ENCODE data around the gene ENTHD1. TPM values are rescaled to one million over a fixed set of nuclear protein-coding genes. Genes with fewer than 3 reads are reported as not detected.
"Not testable (repeated sequence)": the region's sequence is repeated elsewhere in the genome, so short reads cannot be mapped to it uniquely, and the experiment has no call there.

ENTHD1 gene
- total RNA-seq, 1 donor from 2014 or later, result not detected

GRCh38 chr22:39738746-39739145 is 154.8 kb downstream of the ENTHD1 start:
- no peak for DNase-seq (ENCODE audit: extremely low read depth, low read depth, low spot score)

DNA sequence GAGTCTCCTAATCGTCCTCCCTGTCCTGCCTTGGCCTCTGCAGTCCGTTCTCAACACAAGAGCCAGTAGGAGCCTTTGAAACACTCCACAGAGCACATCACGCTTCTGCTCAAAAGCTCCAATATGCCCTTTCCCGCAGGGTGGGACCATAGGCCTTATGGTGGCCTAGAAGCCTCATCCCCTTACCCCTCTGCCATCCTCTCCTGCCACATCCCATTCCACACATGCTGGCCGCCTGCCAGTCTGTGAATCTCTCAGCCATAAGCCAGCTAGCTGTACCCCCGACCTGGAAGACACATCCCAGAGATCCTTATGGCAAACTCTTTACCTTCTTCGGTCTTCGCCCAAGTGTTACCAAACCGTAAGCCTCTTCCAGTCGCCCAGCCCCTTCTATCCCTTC is 157.8 kb downstream of the ENTHD1 start:
- no peak for DNase-seq (ENCODE audit: extremely low read depth, low read depth, low spot score)

- DNase-seq (ENCODE audit: extremely low read depth, low read depth, low spot score), result no peak
These were observed 158.7 kb downstream of the ENTHD1 start for GRCh38 chr22:39734866-39735265.

DNA sequence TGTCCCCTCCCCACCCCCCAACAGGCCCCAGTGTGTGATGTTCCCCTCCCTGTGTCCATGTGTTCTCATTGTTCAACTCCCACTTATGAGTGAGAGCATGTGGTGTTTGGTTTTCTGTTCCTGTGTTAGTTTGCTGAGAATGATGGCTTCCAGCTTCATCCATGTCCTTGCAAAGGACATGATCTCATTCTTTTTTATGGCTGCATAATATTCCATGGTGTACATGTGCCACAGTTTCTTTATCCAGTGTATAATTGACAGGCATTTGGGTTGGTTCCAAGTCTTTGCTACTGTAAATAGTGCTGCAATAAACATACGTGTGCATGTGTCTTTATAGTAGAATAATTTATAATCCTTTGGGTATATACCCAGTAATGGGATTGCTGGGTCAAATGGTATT is 159.5 kb downstream of the ENTHD1 start:
- DNase-seq (ENCODE audit: extremely low read depth, low read depth, low spot score), result not testable (repeated sequence)

GRCh38 chr22:39733191-39733590 is 160.4 kb downstream of the ENTHD1 start:
- no peak for DNase-seq (ENCODE audit: extremely low read depth, low read depth, low spot score)

DNA sequence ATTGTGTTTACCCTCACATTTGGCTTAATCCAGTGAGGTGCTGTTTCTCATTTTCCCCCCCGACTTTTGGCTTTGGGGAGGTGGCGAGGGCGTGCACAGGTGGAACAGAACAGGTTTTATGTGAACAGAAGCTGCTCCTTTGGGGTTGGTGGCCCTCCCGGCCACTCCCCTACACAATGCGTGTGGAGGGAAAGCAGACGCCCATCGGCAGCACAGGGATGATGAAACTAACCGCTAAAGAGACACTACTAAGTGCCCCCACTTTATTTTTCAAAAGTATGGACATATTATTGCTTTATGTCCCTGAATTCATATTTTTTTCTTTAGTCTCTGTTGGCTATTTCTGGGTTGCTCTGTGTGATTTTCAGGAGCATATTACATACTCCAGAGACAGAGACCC is 160.9 kb downstream of the ENTHD1 start:
- no peak for DNase-seq (ENCODE audit: extremely low read depth, low read depth, low spot score)

- DNase-seq (ENCODE audit: extremely low read depth, low read depth, low spot score), result no peak
These were observed 161.5 kb downstream of the ENTHD1 start for GRCh38 chr22:39731881-39732555.

- DNase-seq (ENCODE audit: extremely low read depth, low read depth, low spot score), result no peak
These were observed 162.1 kb downstream of the ENTHD1 start for GRCh38 chr22:39731481-39731880.

DNA sequence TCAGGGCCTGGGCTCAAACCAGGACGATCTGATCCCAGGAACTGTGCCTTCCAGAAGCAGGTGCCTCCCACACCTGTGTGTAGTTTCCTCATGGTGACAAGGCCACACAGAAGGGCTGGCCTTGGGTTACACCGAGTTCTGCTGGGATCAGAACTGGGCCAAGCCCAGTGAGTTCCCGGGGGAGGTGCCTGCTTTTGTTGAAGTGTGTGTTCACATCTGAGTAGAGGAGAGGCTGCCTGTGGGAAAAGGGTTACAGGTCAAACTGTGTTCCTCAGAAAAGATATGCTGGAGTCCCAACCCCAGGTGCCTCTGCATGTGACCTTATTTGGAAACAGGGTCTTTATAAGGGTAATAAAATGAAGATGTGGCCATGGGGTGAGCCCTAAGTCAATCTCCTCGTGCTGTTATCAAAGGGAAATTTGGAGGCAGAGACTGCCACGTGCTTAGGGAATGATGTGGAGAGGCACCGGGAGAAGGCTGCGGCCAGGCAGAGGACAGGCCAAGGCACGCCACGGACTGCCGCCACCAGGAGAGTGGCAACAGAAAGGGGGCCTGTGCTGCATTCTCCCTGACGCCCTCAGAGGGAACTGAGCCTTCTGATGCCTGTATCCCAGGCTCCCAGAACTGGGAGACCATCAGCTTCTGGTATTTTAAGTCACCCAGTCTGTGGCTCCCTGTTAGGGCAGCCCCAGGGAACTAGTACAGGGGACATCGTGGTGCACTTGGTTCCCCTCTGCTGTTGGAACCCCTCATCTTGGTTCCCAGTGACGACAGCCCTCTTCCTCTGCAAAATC is 164.2 kb downstream of the ENTHD1 start:
- no peak for DNase-seq (ENCODE audit: extremely low read depth, low read depth, low spot score)

DNA sequence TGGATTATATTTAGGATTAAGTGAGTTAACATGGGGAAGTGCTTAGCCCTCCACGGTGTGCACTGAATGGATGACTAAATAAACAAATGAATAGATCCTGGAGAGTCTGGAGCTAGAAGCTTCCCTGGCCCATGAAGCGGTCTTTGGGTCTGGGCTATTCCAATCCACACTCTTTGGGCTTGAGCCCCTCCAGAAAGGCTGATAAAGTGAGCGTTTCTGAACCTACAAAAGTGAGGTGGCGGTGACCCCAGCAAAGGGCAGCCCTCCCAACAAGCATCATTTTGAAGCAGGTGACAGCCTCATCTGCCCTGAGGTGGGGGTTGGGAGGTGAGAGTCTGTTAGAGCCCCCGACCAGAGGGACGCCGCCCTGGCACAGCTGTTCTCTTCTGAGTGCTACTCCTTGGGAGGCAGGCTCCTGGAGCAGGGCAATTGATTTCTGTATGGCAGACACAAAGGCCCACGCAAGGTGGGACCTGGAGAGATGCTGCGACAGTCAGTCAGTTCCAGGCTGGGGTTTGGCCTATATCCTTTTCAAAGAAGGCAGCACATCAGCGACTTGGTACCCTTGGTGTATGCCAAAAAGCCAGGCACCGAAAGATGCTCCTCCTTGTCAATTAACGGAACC is 165.2 kb downstream of the ENTHD1 start:
- DNase-seq (ENCODE audit: extremely low read depth, low read depth, low spot score), result no peak

DNA sequence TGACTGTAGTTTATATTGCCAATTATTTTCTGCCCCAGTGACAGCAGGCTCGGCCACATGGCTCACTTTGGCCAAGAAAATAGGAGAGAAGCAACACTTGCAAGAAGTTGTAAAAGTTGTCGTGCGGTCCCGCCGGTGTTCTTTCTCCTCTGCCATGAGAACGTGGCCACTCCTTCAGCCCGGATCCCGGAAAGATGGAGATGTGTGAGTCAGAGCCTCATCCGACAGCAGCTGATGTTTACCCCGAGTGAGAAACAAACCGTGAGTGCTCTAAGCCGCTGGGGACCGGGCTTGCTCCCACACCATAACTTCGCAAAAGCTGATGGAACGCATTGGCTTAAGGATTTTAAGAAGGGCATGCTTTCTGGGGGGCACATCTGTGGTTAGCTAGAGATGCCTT is 166.0 kb downstream of the ENTHD1 start:
- DNase-seq (ENCODE audit: extremely low read depth, low read depth, low spot score), result no peak

DNA sequence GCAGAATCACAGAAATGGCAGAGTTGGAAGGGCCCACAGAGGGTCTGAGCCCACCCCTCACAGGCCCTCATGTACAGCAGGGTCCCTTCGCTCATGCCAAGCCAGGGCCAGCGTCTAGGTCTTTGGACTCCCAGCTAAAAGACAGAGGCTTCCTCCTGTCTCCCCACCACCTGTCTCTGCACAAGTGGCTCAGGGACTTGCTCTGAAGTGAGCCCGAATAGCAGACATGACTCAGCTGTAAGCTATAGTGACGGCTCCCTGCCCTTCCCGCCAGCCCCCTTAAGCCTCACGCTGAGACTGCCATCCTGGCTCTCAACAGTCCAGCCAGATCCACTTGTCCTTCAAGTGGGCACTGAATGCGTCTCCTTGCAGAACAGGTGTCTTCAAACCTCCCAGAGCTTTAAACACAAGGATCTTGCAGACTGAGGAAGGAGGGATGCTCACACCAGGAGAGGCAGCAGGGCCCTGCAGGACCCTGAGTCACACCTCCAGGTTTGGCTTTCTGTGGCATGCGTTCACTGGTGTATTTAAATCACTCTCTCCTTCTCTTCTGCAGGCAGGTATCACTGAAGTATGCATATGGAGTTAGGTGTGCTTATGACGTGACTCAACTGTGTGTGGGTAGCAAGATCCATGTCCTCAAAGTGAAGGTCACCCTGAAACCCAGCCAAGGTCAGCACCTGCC is 168.1 kb downstream of the ENTHD1 start:
- no peak for DNase-seq (ENCODE audit: extremely low read depth, low read depth, low spot score)

- DNase-seq (ENCODE audit: extremely low read depth, low read depth, low spot score), result no peak
These were observed 168.7 kb downstream of the ENTHD1 start for GRCh38 chr22:39724857-39725256.

- no peak for DNase-seq (ENCODE audit: extremely low read depth, low read depth, low spot score)
These were observed 169.2 kb downstream of the ENTHD1 start for GRCh38 chr22:39724390-39724789.

GRCh38 chr22:39723899-39724351 is 169.6 kb downstream of the ENTHD1 start:
- DNase-seq (ENCODE audit: extremely low read depth, low read depth, low spot score), result no peak

- DNase-seq (ENCODE audit: extremely low read depth, low read depth, low spot score), result no peak
These were observed 170.1 kb downstream of the ENTHD1 start for GRCh38 chr22:39723463-39723862.

- DNase-seq (ENCODE audit: extremely low read depth, low read depth, low spot score), result no peak
These were observed 171.1 kb downstream of the ENTHD1 start for GRCh38 chr22:39722501-39722900.

DNA sequence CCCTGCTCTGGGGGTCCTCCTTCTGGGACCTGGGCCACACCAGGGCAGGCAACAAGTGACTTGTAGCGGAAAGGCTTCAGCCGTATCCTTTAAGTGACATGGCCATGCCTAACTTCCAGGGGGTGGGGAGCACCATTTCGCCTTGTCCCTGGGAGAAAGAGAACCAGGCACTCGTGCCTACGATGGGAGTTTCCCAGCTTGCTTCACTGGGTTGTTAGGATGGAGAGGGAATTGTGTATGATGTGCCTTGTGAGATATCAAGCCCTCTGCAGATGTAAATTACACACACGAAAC is 171.6 kb downstream of the ENTHD1 start:
- DNase-seq (ENCODE audit: extremely low read depth, low read depth, low spot score), result no peak

GRCh38 chr22:39721206-39722031 is 172.1 kb downstream of the ENTHD1 start:
- no peak for DNase-seq (ENCODE audit: extremely low read depth, low read depth, low spot score)
